ENCODE results near the gene CARD14. TPM values are rescaled to one million over a fixed set of nuclear protein-coding genes. Genes with fewer than 3 reads are reported as not detected.

The CARD14 gene
- total RNA-seq, 1 donor from 2014 or later: not detected

- no peaks in the 10 kb centered on the region for H3K27me3 Mint-ChIP-seq
- peaks cover 7% of the 10 kb centered on the region for H3K36me3 Mint-ChIP-seq (ENCODE audit: insufficient read depth)
- H3K4me3 Mint-ChIP-seq (ENCODE audit: low read depth): no peak overlapping the region
- H3K27ac Mint-ChIP-seq: no peak overlapping the region
- H3K4me1 Mint-ChIP-seq (ENCODE audit: low read depth): no peaks in the 10 kb centered on the region
- TF ChIP-seq CTCF (IDR thresholded peaks at IDR 0.05; ENCODE audit: unreplicated experiment): no peak
- H3K9me3 Mint-ChIP-seq (ENCODE audit: low read depth): no peaks in the 10 kb centered on the region
- no peak for DNase-seq (ENCODE audit: low spot score, unreplicated experiment)
Measured at GRCh38 chr17:80212109-80212508, 42.3 kb downstream of the CARD14 start.

- no peak for TF ChIP-seq CTCF (IDR thresholded peaks at IDR 0.05; ENCODE audit: unreplicated experiment)
- H3K27ac Mint-ChIP-seq: no peak overlapping the region
Measured at GRCh38 chr17:80212511-80212910, 42.7 kb downstream of the CARD14 start.

GRCh38 chr17:80212962-80213642, 43.3 kb downstream of the CARD14 start:
- H3K27ac Mint-ChIP-seq: no peak overlapping the region
- no peak overlapping the region for H3K4me3 Mint-ChIP-seq (ENCODE audit: low read depth)
- H3K27me3 Mint-ChIP-seq: no peaks in the 10 kb centered on the region
- TF ChIP-seq CTCF (IDR thresholded peaks at IDR 0.05; ENCODE audit: unreplicated experiment): no peak
- DNase-seq (ENCODE audit: low spot score, unreplicated experiment): no peak
- H3K4me1 Mint-ChIP-seq (ENCODE audit: low read depth): no peaks in the 10 kb centered on the region
- peaks cover 9% of the 10 kb centered on the region for H3K36me3 Mint-ChIP-seq (ENCODE audit: insufficient read depth)
- H3K9me3 Mint-ChIP-seq (ENCODE audit: low read depth): no peaks in the 10 kb centered on the region

More at GRCh38 chr17:80212511-80212910, 42.7 kb downstream of the CARD14 start:
- H3K9me3 Mint-ChIP-seq (ENCODE audit: low read depth): no peaks in the 10 kb centered on the region
- DNase-seq (ENCODE audit: low spot score, unreplicated experiment): no peak
- peaks cover 8% of the 10 kb centered on the region for H3K36me3 Mint-ChIP-seq (ENCODE audit: insufficient read depth)
- H3K27me3 Mint-ChIP-seq: no peaks in the 10 kb centered on the region
- H3K4me1 Mint-ChIP-seq (ENCODE audit: low read depth): no peaks in the 10 kb centered on the region
- H3K4me3 Mint-ChIP-seq (ENCODE audit: low read depth): no peak overlapping the region

- H3K27ac Mint-ChIP-seq: no peak overlapping the region
- no peaks in the 10 kb centered on the region for H3K9me3 Mint-ChIP-seq (ENCODE audit: low read depth)
- DNase-seq (ENCODE audit: low spot score, unreplicated experiment): no peak
- no peak overlapping the region for H3K4me3 Mint-ChIP-seq (ENCODE audit: low read depth)
- H3K36me3 Mint-ChIP-seq (ENCODE audit: insufficient read depth): peaks cover 9% of the 10 kb centered on the region
- no peaks in the 10 kb centered on the region for H3K4me1 Mint-ChIP-seq (ENCODE audit: low read depth)
- no peak for TF ChIP-seq CTCF (IDR thresholded peaks at IDR 0.05; ENCODE audit: unreplicated experiment)
- H3K27me3 Mint-ChIP-seq: no peaks in the 10 kb centered on the region
Measured at GRCh38 chr17:80213643-80213975, 43.8 kb downstream of the CARD14 start.

GRCh38 chr17:80214012-80214877, 44.4 kb downstream of the CARD14 start:
- no peak for TF ChIP-seq CTCF (IDR thresholded peaks at IDR 0.05; ENCODE audit: unreplicated experiment)
- H3K27me3 Mint-ChIP-seq: no peaks in the 10 kb centered on the region
- H3K9me3 Mint-ChIP-seq (ENCODE audit: low read depth): no peaks in the 10 kb centered on the region
- no peaks in the 10 kb centered on the region for H3K4me1 Mint-ChIP-seq (ENCODE audit: low read depth)
- no peak for DNase-seq (ENCODE audit: low spot score, unreplicated experiment)
- H3K36me3 Mint-ChIP-seq (ENCODE audit: insufficient read depth): peaks cover 9% of the 10 kb centered on the region
- no peak overlapping the region for H3K27ac Mint-ChIP-seq
- H3K4me3 Mint-ChIP-seq (ENCODE audit: low read depth): no peak overlapping the region
